C4-2B (cell line): ENCODE results near the gene ADD2.

ENCODE experiments used
- CTCF ChIP-seq: fragments of 450-650 bp; conservative IDR thresholded peaks from 2 replicates; pipeline ENCODE4 v1.5.1; 2017; ENCODE audit warnings: mild to moderate bottlenecking
- ZFX ChIP-seq: fragments of 450-650 bp; IDR thresholded peaks from 2 replicates; pipeline ENCODE4 v1.6.1; 2017

DNA sequence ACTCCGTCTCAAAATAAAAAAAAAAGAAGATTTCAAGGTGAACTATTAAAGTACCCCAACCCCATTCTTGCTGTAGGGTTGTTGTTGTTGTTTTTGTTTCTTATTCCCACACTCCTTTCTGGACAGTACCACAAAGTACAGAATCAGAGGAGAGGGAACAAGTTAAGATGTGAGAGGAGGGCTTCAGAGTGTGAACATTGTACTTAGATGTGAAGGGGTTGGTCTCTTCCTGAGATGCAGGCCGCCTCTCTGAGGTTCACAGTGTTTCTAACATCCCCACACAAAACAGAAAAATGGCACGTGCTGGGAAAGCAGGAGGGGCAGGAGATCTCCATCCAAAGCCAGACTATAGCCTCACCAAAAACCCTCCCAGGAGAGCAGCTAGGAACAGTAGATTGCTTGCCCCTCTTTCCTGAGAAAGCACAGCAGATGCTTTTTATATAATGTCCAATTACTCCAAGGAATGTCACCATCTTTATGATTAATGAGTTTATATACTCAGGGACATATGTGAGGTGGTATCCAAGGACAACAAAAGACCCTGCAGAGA is 22.6 kb downstream of the ADD2 start:
- no peak for TF ChIP-seq CTCF
- no peak for TF ChIP-seq ZFX
